ENCODE measurements around the gene CRLF1.

DNA sequence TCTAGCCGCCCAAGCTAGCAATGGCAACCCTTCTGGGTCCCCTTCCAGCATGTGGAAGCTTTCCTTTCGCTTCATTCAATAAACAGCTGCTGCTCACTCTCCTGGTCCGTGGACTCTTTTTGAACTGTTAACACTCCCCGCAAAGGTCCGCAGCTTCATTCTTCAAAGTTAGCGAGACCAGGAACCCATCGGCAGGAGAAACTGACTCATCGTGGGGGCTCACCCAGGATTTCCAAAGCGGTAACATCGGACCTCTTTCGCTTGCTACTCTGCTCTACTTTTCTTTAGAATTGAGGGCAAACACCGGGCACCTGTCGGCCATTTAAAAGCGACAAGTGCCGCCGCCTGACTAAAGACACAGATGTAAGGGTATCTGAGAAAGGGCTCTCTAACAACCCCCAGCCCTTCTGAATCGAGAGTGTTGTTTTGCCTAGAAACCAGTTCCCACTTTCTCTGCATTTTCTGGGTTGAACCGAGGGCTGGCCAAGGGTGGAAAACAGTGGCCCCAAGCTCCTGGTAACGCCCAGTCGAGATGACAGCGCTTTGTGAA lies 29.2 kb downstream of the CRLF1 start:
- TF ChIP-seq, protein P1, sequence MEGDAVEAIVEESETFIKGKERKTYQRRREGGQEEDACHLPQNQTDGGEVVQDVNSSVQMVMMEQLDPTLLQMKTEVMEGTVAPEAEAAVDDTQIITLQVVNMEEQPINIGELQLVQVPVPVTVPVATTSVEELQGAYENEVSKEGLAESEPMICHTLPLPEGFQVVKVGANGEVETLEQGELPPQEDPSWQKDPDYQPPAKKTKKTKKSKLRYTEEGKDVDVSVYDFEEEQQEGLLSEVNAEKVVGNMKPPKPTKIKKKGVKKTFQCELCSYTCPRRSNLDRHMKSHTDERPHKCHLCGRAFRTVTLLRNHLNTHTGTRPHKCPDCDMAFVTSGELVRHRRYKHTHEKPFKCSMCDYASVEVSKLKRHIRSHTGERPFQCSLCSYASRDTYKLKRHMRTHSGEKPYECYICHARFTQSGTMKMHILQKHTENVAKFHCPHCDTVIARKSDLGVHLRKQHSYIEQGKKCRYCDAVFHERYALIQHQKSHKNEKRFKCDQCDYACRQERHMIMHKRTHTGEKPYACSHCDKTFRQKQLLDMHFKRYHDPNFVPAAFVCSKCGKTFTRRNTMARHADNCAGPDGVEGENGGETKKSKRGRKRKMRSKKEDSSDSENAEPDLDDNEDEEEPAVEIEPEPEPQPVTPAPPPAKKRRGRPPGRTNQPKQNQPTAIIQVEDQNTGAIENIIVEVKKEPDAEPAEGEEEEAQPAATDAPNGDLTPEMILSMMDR (IDR thresholded peaks at IDR 0.05): no peak
- TF ChIP-seq POLR2AphosphoS5 (IDR thresholded peaks at IDR 0.05) (no peak), POLR2A (IDR thresholded peaks at IDR 0.05; ENCODE audit: low read depth) (no peak), EP300 (IDR thresholded peaks at IDR 0.05) (no peak)

Measured in esophagus muscularis mucosa (tissue), 4 donors.